ENCODE results near the gene HOXA11. TPM values are rescaled to one million over a fixed set of nuclear protein-coding genes. Genes with fewer than 3 reads are reported as not detected.

The HOXA11 gene
- total RNA-seq, 1 experiment from 2014 or later: not detected

- no peak overlapping the region for H2AFZ ChIP-seq (ENCODE audit: low read length)
- no peak overlapping the region for H3K4me3 Mint-ChIP-seq
These were observed 40.3 kb downstream of the HOXA11 start for GRCh38 chr7:27144781-27145164.

More at GRCh38 chr7:27144781-27145164, 40.3 kb downstream of the HOXA11 start:
- Histone ChIP-seq H3K9me3 (ENCODE audit: control insufficient read depth, low read depth, low read length) (no peaks in the 10 kb centered on the region), H3K9ac (ENCODE audit: extremely low read depth, insufficient read length, low read length) (no peak overlapping the region), H3K4me1 (ENCODE audit: insufficient read depth, low read length) (no peaks in the 10 kb centered on the region), H4K20me1 (ENCODE audit: control insufficient read depth, insufficient read depth, insufficient read length) (no peaks in the 10 kb centered on the region), H3K4me2 (ENCODE audit: insufficient read depth, insufficient read length, low read length) (no peak overlapping the region), H2BK120ac (ENCODE audit: low read depth, low read length, poor library complexity, severe bottlenecking) (no peak overlapping the region), H3K79me1 (ENCODE audit: insufficient read depth, low read depth, low read length, poor library complexity, severe bottlenecking) (no peaks in the 10 kb centered on the region), H3K23me2 (ENCODE audit: insufficient read length, low read depth, low read length, poor library complexity, severe bottlenecking) (peaks cover 14% of the 10 kb centered on the region), H3K18ac (ENCODE audit: insufficient read length, low read depth, low read length) (no peak overlapping the region), H4K5ac (ENCODE audit: insufficient read length, low read depth, low read length) (no peak overlapping the region), H3K4ac (ENCODE audit: low read depth, low read length) (no peak overlapping the region), H3K79me2 (ENCODE audit: insufficient read depth, low read length) (no peaks in the 10 kb centered on the region), H3K27ac (ENCODE audit: insufficient read length, low read depth, low read length) (no peak overlapping the region), H3K27me3 (ENCODE audit: insufficient read depth, low read length) (peaks cover 96% of the 10 kb centered on the region), H4K8ac (replicated peaks; ENCODE audit: insufficient read length, low read depth, low read length) (no peak overlapping the region), H2BK20ac (ENCODE audit: low read depth, low read length, poor library complexity, severe bottlenecking) (no peak overlapping the region), H2BK5ac (ENCODE audit: insufficient read length, low read length) (no peak overlapping the region), H3K23ac (ENCODE audit: insufficient read length, low read depth, low read length) (no peak overlapping the region), H2BK12ac (ENCODE audit: insufficient read length, low read depth, low read length) (no peak overlapping the region), H2BK15ac (ENCODE audit: low read depth, low read length) (no peak overlapping the region), H2AK5ac (ENCODE audit: insufficient read length, low read length) (no peak overlapping the region), H4K91ac (ENCODE audit: insufficient read length, low read depth, low read length) (no peak overlapping the region), H3K56ac (ENCODE audit: insufficient read length, low read depth, low read length) (no peak overlapping the region), H3K14ac (ENCODE audit: insufficient read depth, low read length) (no peak overlapping the region), H3T11ph (ENCODE audit: low read length) (no peak overlapping the region)
- TF ChIP-seq CTCF (conservative IDR thresholded peaks at IDR 0.05): no peak
- Mint-ChIP-seq H3K36me3 (ENCODE audit: insufficient read depth in 1 of 3, low read depth in 3 of 3) (no peaks in the 10 kb centered on the region; a peak in 3 of 7 replicates), H3K9me3 (peaks cover 19 to 28% of the 10 kb centered on the region in 2 experiments), H3K27me3 (ENCODE audit: low read depth) (peaks cover 100% of the 10 kb centered on the region), H3K4me1 (peaks cover 5 to 24% of the 10 kb centered on the region in 2 experiments), H3K27ac (no peak overlapping the region)
- no CpG with 5 or more reads among the region's 31 CpGs for WGBS (ENCODE audit: extremely low coverage, insufficient read length, low lambda C conversion rate)
- DNase-seq: no peak

Measured in H9 (cell line).